KG1 (cell line): Measurements from ENCODE around the gene NSUN6.
"Not testable (repeated sequence)": the region's sequence is repeated elsewhere in the genome, so short reads cannot be mapped to it uniquely, and the experiment has no call there.

Experiments used
- DNase-seq: peaks from one replicate; lab custom pipeline; 2025; lab: John Stamatoyannopoulos, UW

NSUN6 gene

GRCh38 chr10:18659819-18660535 is 8.6 kb upstream of the NSUN6 start:
- DNase-seq, result peak; percentile 16

DNA sequence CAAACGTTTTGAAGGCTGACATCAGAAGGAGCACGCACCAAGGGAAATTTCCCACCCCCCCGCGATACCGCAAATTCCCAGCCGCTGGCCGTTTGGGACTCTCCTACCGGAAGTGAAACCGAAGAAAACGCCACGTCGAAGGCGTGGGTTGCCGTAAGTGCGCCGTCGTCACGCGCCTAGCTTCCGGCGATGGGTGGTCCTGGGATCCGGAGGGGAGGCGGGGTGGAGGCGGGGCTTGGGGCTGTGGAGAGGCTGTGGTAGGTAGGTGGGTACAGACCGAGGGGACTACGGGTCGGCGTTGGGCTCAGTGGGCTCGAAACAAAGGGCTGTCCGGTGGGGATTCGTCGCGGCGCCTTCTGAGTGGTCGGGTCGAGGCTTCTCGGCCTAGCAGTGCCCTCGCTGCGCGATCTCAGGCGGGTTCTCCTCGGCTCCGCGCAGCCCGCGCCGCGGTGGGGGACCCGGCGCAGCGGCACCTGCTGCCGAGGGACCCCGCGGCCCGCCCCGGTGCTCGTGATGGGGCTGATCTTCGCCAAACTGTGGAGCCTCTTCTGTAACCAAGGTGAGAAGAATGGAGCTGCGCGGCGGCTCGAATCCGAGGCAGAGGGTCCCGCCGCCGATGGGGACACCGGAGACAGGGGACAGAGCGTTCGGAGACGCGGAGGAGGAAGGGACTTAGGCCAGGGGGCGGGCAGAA is 7.9 kb upstream of the NSUN6 start, which contains the start of gene ARL5B:
Gene ARL5B (plus strand): TSS at position 307 of the 694 bp plus-strand sequence. CDS start 207 bp downstream, at position 514.
- peak; percentile 79 for DNase-seq

- no peak for DNase-seq
Measured at GRCh38 chr10:18658271-18659124, 7.1 kb upstream of the NSUN6 start.

DNA sequence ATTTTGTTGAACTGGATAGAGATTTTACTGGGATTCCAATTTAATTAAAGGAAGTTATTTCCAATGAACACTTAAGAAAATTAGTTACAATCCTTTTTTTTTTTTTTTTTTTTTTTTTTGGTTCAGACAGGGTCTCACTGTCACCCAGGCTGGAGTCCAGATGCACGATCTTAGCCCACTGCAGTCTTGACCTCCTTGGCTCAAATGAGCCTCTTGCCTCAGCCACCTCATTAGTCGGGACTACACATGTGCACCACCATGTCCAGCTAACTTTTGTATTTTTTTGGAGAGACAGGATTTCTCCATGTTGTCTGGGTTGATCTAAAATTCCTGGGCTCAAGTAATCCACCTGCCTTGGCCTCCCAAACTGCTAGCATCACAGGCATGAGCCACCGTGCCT is 5.3 kb upstream of the NSUN6 start:
- no peak for DNase-seq

GRCh38 chr10:18653112-18653511 is 1.7 kb upstream of the NSUN6 start:
- no peak for DNase-seq

DNA sequence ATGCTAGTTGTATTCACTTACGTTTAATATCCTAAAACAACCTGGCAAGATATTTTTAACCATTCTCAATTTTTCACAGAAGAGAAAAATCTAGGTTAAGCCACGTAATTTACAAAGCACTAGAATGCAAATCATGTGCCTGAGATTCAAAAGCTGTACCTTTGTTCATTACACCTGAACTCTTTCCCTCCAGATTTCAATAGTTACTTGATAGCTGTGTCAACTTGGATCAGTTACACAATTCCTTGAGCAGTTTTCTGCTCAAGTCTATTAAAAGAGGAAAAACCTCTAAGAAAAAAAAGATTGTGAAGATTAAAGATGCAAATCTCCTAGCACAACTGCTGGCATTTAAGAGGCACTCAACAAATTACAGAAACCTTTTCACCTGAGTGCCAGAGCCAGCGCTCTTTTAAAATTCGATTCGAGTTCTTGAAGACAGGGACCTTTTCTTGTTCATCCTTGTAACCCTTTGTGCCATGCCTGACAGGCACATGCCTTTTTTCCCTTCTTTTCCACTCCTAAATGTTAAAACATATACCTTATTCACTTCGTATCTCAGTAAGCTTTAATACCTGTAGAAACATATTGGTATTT is 886 bp downstream of the NSUN6 start:
- DNase-seq, result peak; percentile 8

DNA sequence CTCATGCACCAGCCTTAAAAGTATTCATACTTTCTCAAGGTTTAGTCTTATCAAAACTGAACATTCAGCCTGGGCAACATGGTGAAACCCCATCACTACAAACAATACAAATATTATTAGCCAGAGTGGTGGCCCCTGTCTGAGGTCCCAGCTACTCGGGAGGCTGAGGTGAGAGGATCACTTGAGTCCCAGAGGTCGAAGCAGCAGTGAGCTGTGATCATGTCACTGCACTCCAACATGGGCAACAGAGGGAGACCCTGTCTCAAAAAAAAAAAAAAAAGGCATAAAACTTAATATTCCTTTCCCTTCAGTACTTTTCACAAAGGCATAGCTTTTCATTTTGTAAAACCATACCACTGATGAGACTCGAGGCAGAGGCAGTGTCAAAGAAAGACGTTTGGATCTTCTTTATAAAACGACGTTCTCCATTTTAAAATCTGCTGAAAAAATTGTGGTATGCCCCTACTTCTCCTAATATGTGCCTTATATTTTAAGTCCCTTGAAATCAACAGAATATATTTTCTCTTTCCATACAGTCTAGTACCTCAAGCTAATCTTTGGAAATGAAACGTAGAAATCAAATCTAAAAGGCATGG is 1.9 kb downstream of the NSUN6 start:
- DNase-seq, result no peak

GRCh38 chr10:18647945-18648344 is 3.4 kb downstream of the NSUN6 start:
- no peak for DNase-seq

DNA sequence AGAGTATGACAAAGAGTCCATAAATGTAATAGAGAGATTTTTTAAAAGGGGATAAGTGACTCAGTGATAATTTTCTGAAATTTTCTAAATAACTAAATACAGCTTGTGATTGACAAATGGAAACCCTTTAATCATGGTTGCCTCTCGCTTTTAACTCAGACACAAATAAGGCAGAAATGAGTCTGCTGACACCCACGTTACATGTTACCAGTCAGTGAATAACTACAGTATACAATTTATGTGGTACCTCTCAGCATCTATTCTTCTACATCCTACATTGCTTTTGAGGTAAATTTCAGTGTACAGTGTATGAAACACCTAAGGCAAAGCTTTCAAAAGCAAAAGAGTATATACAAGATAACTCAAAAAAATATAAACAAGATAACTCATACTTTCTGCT is 4.2 kb downstream of the NSUN6 start:
- DNase-seq, result no peak

DNA sequence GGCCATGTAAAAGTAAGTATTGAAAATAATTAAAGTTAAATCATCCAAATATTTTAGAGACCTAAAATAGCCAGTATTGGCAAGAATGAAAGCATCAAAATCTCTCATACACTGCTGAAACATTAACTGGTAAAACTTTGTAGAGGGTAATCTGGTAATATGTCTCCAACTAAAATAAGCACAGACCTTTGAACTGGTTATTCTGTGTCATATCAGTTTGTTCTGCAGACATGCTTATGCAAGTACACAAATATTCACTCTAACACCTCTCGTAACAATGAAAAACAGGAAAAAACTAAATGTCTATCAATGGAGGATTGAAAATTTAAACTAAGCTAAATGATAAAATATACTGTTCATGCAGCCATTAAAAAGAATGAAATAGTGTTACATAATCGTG is 11.7 kb downstream of the NSUN6 start:
- not testable (repeated sequence) for DNase-seq

DNA sequence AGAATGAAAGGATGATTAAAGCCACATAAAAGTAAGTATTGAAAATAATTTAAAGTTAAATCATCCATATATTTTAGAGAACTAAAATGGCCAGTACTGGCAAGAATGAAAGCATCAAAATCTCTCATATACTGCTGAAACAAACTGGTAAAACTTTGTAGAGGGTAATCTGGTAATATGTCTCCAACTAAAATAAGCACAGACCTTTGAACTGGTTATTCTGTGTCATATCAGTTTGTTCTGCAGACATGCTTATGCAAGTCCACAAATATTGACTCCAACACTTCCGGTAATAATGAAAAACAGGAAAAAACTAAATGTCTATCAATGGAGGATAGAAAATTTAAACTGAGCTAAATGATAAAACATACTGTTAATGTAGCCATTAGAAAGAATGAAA is 14.0 kb downstream of the NSUN6 start:
- not testable (repeated sequence) for DNase-seq

- DNase-seq, result no peak
Measured at GRCh38 chr10:18635995-18636394, 15.4 kb downstream of the NSUN6 start.

DNA sequence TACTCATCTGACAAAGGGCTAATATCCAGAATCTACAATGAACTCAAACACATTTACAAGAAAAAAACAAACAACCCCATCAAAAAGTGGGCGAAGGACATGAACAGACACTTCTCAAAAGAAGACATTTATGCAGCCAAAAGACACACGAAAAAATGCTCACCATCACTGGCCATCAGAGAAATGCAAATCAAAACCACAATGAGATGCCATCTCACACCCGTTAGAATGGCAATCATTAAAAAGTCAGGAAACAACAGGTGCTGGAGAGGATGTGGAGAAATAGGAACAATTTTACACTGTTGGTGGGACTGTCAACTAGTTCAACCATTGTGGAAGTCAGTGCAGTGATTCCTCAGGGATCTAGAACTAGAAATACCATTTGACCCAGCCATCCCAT is 18.9 kb downstream of the NSUN6 start:
- DNase-seq, result not testable (repeated sequence)

DNA sequence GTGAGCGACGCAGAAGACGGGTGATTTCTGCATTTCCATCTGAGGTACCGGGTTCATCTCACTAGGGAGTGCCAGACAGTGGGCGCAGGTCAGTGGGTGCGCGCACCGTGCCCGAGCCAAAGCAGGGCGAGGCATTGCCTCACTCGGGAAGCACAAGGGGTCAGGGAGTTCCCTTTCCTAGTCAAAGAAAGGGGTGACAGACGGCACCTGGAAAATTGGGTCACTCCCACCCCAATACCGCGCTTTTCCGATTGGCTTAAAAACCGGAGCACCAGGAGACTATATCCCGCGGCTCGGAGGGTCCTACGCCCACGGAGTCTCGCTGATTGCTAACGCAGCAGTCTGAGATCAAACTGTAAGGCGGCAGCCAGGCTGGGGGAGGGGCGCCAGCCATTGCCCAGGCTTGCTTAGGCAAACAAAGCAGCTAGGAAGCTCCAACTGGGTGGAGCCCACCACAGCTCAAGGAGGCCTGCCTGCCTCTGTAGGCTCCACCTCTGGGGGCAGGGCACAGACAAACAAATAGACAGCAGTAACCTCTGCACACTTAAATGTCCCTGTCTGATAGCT is 23.9 kb downstream of the NSUN6 start:
- DNase-seq, result not testable (repeated sequence)

DNA sequence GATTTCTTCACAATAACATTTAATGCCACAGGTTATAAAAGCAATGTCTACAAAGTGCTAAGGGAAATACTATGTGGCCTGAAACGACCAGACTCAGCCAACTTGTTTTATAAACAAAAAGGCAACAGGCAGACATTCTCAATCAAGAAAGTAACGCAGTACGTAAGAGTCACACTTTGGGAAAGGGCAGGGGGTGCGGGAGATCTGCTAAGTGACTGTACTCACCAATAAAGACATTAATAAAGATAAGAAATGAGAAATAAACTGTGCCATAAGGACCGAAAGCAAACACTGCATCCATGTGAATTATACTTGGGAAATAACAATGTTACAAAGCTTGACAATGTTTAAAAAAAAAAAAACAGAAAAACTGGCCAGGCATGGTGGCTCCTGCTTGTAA is 25.5 kb downstream of the NSUN6 start:
- no peak for DNase-seq

- DNase-seq, result not testable (repeated sequence)
Measured at GRCh38 chr10:18623671-18624070, 27.7 kb downstream of the NSUN6 start.

DNA sequence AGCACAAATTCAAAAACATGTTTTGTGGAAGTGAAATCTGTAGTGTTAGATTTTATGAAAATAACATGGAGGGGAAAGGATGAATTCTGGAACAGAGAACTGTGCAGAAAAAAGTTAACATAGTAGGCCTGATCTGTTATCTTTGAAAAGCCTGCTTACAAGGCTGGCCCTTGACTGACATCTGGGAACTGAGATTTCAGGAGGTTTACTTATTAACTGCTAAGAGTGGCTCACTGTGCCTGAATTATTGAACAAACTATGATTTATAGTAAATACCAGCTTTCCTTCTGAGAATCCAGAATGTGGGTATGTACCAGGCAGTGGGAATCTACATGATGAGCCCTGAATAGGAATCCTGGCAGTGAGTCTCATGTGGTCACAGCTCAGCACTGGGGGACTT is 30.5 kb downstream of the NSUN6 start:
- DNase-seq, result no peak

DNA sequence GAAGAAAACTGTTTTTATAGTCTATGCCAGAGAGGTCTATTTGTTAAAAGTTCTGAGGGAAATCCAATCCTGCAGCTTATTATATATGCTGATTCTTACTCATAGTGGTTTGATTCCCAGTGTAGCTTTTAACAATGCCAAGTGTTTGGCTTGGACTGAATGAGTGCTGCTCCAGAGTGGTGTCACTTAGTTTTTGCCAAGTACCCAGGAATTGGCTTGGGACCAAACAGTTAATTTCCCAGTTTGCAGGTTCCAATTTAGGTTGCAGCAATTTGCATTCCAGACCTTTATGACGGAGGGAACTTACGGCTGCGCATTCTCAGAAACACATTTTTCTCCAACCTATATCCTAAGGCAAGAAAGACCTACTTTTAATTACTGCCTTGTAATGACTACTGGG is 32.4 kb downstream of the NSUN6 start:
- DNase-seq, result no peak

DNA sequence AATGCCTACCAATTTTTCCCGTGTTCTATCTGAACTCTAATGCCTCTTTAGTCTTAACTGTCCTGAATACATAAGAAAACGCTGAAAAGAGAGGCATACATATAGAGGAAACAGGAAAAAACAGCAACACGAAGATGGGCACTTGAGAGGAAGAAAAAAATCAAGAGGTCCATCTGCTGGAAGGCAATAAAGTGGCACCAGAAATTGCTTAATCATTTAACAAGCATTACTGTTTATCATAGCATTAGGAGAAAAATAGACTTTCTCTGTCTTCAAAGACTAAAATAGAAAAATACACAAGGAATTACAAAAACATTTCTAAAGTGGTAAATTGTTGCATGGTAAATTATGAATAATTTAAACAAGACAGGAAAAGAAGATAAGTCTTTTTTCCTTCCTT is 35.0 kb downstream of the NSUN6 start:
- DNase-seq, result no peak

DNA sequence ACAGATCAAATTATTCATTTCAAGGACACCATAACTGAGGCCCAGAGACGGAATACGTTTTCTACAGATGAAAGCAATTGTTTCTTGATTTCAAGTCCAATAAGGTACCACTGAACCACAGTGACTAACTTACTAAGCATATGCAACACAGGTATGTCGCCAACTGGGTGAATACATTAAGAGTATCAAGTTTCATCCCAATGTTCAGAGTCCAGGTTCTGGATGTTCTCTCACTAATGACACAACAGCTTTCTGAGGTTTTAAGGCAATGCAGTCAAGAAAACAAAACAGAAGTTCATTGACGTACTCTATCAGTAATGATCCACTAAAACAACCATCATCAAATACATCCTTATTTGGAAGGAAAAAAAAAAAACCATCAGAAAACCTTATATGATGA is 35.8 kb downstream of the NSUN6 start:
- DNase-seq, result no peak

GRCh38 chr10:18611168-18611567 is 40.2 kb downstream of the NSUN6 start:
- DNase-seq, result no peak

DNA sequence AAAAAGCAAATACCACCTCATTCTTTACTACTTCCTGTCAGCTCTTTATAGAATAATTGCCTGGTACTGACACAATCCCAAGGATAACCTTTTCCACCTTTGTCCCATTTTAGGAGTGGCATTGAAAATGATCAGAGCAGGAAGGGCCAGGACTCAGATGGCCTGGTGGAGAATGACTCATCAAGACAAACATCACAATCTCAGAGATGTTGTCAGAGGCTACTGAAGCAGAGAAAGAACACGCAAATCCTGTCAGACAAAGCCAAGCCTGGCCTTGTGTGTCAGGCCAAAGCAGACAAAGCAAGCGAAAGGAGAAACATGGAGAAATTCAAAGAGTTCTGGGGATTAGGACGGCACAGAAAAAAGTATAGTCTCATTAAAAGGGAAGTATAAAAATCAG is 40.9 kb downstream of the NSUN6 start:
- no peak for DNase-seq
